HG02981 (cell line): ENCODE results near the gene STARD13.
A peak's percentile ranks its signal among the peaks of the same experiment; 100 is the strongest.

ENCODE experiments used
- ATAC-seq: cut with Tn5 transposase; IDR thresholded peaks from one replicate; pipeline ENCODE4 v1.9.1; 2021; ENCODE audit warnings: mild to moderate bottlenecking, moderate library complexity; ENCODE audit not compliant: unreplicated experiment

Gene STARD13

GRCh38 chr13:33125821-33126570 lies 159.6 kb downstream of the STARD13 start:
- no peak for ATAC-seq

DNA sequence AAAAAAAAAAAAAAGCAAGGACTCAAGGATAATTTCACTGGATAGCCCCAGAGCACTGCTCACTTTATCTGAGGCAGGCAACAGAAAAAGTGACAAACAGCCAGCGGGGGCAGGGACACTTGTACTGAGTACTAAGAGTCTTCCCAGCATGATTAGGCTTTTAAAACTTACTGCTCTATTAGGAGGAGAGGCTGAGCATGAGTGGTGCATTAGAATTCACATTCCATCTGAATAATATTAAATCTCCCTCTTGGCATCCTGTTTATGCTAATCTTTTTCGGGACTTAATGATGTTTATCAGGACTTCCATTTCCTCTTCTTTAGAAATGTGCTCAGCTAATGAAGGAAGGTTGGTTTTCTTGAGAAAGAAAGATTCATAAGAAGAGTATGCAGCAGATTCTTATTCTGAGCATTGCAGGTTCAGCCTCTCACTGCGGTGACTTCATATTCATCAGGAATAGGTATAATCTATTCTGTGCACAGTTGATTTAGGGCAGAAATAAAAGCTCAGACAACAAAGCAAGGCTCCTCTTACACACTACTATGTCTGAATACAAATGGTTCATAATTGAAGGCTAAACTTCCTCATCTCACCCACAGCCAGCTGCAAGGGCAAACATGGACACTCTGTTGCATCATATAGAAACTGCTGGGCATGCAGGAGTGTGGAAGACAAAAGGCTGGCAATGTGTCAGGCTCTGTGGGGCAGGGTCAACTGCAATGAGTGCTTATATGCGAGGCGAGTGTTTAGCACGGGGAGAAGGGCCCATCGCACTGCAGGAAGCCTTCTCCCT lies 162.3 kb downstream of the STARD13 start:
- no peak for ATAC-seq

DNA sequence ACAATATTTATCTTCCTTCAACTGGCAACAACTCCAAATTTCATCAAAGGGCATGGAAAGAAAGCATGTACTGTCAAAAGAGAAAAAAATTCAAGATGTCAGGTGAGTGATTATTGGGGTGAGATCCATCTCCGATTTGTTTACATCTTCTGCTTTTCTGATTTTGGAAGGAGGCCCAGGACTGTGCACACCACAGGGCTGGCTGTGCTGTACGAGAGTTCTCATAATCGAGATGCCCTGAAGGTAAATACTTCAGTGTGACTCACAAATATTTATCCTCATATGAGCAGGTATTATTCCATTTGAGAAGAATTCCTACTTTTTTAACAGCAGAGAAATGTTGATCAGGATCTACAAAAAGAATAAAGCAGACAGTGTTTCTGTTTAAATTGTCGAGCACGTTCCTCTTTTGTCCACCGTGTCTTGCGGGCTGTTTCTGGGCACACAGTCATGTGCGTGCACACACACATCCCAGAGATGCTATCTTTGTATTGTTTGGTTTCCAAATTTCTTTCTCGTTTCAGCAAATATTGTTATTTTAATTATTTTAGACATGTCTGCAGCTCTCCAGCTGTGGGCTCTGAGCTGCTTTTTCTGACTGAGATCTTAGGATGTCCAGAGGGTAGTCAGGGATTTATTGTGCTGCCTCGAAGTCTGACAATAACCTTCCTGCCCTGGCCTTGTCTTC lies 165.6 kb downstream of the STARD13 start:
- ATAC-seq, result no peak

DNA sequence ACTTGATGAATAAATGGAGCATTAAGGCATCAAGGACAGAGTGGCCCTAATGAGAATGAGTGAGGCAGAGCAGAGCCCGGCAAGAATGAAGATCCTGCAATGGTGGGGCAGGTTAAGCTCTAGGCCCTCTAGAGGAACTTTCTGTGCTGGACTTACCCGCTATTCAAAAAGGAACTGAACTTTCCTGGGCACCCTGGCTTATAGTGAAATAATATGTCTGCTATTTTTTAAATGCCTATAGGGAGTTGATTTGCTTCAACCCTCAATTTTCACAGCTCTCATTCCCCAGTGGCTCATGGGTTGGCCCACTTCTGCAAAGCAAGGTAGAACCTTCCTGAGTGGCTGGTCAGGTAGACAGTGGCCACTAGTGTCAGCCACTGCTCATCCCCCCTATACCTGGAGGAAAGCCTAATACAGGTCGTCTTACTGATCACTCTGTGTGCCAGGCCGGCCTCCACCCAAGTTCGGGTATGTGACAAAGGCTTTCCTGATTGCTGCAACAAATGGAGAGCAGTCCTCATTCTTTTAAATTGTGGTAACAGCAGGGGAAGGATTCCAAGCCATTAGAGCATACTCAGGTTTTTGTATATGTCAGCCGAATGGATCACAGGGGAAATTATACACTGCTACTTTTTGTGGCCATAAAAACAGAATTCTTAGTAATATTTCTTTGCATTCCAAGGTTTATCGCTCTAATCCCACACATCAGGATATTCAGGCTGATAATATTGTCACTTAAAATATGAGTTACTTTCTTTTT lies 166.4 kb downstream of the STARD13 start:
- no peak for ATAC-seq

GRCh38 chr13:33116321-33117010 lies 169.1 kb downstream of the STARD13 start:
- no peak for ATAC-seq

GRCh38 chr13:33115274-33115673 lies 170.3 kb downstream of the STARD13 start:
- no peak for ATAC-seq

- ATAC-seq, result no peak
Observed at GRCh38 chr13:33114146-33114545, 171.4 kb downstream of the STARD13 start.

DNA sequence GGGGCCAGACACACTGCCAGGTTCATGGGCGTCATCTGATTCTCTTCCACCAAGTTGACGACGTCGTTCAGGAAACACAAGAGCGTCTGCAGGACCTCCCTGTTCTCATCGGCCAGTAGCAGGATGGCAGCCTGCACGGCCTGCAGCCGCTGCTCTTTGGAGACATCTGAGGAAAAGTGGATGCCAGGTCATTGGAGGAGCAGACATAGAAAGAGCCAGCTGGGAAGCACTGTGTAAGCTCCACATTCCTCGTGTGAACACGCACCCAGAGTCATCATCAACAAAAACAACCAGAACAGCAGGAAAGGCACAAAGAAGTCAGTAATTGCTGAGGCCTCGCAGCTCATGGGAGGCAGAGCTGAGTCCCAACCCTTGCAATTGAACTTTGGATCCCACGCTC lies 172.8 kb downstream of the STARD13 start:
- no peak for ATAC-seq

GRCh38 chr13:33111414-33112110 lies 174.0 kb downstream of the STARD13 start:
- ATAC-seq, result peak; percentile 20

GRCh38 chr13:33110713-33111413 lies 174.7 kb downstream of the STARD13 start:
- ATAC-seq, result peak; percentile 56

DNA sequence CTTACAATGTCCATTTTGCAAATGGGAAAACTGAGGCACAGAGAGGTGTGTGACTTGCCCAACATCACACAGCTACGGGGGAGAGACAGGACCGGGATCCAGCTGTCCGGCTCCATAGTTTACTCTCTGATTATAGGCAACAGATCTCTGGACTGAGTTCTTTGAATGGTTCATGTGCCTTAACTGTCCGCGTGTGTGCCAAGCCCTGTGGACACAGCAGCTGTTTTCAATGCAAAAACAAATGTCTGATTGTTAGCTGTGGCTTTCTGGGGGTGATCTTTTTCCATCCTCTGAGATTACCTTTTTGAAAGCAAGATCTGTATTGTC lies 175.2 kb downstream of the STARD13 start:
- no peak for ATAC-seq

DNA sequence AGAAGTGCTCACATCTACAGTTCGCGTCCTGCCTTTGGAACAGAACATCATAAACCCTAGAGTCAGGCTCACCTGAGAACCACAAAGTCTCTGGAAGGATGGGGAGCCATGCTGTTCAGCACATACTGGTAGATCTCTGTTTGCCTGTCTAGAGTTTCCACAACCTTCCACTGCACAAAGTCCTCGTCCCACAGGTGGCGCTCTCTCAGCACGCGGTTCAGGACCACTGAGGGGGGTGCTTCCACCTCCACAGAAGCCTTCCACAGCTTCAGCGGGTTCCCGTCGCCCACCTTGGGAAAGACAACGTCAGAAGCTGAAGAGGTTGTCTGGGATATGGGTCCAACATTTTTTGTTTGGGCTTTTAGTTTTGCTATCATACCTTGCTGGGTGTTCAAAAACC lies 175.8 kb downstream of the STARD13 start:
- ATAC-seq, result no peak

DNA sequence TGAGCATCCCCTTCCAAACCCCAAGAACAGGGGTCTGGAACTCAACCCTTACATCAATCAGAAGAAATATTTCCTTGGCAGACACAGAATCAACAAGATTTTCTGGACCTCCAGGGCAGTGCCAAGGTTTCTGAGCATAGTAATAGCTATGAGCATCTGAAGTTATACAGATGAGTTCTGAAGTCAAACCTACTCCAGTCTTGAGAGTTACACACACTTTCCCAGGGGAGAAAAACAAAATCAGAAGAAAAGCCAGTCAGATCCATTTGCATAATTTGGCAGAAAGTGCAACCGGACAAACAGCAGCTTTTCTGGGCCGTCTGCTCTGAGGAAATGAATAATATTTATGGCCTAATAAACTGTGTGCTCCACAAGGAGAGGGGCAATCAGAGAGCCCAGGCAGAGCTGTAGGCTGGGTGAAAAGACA lies 176.3 kb downstream of the STARD13 start:
- ATAC-seq, result no peak

DNA sequence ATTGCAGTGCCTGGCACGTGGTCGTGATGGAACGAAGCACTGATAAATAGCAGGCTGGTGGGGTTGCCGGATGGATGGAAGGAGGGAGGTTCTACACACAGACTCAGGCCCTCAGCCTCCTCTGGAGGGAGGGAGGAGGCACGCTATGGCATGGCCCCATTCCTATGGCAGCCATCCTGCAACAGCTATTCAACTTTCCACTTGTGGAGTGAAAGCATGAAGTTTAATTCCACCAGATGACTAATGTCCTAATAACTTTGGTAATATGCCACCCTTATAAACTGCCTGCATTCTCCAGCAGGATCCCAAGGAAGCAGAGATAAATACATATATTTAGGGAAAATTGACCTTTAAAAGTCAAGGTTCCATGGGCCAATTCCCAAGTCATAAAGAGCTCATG lies 176.9 kb downstream of the STARD13 start:
- no peak for ATAC-seq

DNA sequence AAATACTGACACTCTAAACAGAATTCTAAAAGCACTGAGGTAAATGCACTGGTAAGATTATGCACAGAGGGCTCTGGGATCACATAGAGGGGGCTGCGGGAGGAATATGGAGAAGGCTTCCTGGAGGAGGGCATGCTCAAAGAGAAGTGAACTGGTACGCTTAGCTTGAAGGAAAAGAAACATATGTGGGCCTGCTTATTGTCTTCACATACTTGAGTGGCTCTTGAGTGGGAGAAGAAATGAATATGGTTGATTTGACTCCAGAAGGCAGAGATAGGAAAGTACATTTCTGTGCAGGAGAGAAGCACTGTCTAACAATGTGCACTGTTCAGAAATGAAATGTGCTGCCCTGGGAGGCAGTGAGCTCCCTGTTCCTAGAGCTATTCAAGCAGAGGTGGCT lies 178.2 kb downstream of the STARD13 start:
- ATAC-seq, result no peak

- ATAC-seq, result no peak
Observed at GRCh38 chr13:33106656-33107360, 178.7 kb downstream of the STARD13 start.

DNA sequence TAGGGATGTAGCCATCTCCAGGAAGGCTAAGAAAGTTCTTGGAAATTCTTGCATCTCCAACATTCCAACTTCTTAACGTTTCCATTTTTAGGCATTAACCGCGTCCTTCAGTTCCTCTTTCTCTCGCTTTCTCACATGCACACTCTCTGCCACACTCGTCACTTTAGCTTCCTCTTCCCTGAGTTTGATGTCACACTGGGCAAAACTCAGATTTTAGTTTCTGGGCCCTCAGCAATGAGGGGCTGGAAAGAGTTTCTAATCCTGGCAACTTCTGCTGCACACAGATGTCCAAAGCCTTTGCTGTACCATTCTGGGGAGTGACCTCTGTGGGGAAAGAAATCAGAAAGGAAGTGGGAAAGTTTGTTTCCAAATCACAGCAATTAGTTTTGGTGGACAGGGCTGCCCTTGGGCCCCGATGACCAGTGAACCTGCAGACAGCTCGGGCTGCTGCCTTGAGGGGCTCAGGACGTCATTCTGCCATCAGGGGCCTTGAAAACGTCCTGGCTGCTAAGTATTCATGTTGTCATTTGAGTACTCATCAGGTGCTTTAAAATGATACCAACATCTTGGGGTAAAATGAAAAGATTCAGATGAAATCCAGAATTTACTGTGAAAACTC lies 180.1 kb downstream of the STARD13 start:
- ATAC-seq, result no peak

GRCh38 chr13:33103457-33103856 lies 182.1 kb downstream of the STARD13 start:
- no peak for ATAC-seq
